GM10266 (cell line): ENCODE measurements around the gene FAP.

Experiments used
- DNase-seq: peaks from one replicate; pipeline ENCODE4 v3.0.0; 2012; ENCODE audit errors: extremely low spot score
- CTCF ChIP-seq: IDR thresholded peaks from 2 replicates; pipeline ENCODE4 v1.5.1; 2012; ENCODE audit warnings: mild to moderate bottlenecking, low read depth; ENCODE audit not compliant: control insufficient read depth, insufficient read depth; ENCODE audit errors: missing control alignments

Gene FAP

GRCh38 chr2:162143969-162144368 lies 99.3 kb downstream of the FAP start:
- DNase-seq = no peak
- TF ChIP-seq CTCF = no peak

GRCh38 chr2:162138310-162138709 lies 104.9 kb downstream of the FAP start:
- no peak for TF ChIP-seq CTCF

GRCh38 chr2:162127422-162127821 lies 115.8 kb downstream of the FAP start:
- DNase-seq = no peak
- TF ChIP-seq CTCF = no peak

More at GRCh38 chr2:162138310-162138709, 104.9 kb downstream of the FAP start:
- no peak for DNase-seq

- no peak for TF ChIP-seq CTCF
- no peak for DNase-seq
Observed at GRCh38 chr2:162126527-162126926, 116.7 kb downstream of the FAP start.

- DNase-seq = peak; percentile 24
Observed at GRCh38 chr2:162126111-162126519, 117.1 kb downstream of the FAP start.

GRCh38 chr2:162125138-162125537 lies 118.1 kb downstream of the FAP start:
- TF ChIP-seq CTCF = no peak
- no peak for DNase-seq

More at GRCh38 chr2:162126111-162126519, 117.1 kb downstream of the FAP start:
- no peak for TF ChIP-seq CTCF

GRCh38 chr2:162123806-162124758 lies 119.2 kb downstream of the FAP start:
- TF ChIP-seq CTCF = peak; percentile 72
- DNase-seq = peak; percentile 21
